Stimulated activated CD4-positive, alpha-beta T cell treated with anti-CD3 and anti-CD28 coated beads, TNF-alpha, amount 100 ng/mL, for 24 hours (primary cell): ENCODE results near the gene TBC1D13.
"Not testable (repeated sequence)": the region's sequence is repeated elsewhere in the genome, so short reads cannot be mapped to it uniquely, and the experiment has no call there.

Experiments
- DNase-seq, 3 experiments: peaks; one replicate each; pipeline ENCODE4 v3.0.0-alpha.2; 2020; ENCODE audit warnings: low read depth in 3 of 3

The TBC1D13 gene, protein sequence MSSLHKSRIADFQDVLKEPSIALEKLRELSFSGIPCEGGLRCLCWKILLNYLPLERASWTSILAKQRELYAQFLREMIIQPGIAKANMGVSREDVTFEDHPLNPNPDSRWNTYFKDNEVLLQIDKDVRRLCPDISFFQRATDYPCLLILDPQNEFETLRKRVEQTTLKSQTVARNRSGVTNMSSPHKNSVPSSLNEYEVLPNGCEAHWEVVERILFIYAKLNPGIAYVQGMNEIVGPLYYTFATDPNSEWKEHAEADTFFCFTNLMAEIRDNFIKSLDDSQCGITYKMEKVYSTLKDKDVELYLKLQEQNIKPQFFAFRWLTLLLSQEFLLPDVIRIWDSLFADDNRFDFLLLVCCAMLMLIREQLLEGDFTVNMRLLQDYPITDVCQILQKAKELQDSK

DNA sequence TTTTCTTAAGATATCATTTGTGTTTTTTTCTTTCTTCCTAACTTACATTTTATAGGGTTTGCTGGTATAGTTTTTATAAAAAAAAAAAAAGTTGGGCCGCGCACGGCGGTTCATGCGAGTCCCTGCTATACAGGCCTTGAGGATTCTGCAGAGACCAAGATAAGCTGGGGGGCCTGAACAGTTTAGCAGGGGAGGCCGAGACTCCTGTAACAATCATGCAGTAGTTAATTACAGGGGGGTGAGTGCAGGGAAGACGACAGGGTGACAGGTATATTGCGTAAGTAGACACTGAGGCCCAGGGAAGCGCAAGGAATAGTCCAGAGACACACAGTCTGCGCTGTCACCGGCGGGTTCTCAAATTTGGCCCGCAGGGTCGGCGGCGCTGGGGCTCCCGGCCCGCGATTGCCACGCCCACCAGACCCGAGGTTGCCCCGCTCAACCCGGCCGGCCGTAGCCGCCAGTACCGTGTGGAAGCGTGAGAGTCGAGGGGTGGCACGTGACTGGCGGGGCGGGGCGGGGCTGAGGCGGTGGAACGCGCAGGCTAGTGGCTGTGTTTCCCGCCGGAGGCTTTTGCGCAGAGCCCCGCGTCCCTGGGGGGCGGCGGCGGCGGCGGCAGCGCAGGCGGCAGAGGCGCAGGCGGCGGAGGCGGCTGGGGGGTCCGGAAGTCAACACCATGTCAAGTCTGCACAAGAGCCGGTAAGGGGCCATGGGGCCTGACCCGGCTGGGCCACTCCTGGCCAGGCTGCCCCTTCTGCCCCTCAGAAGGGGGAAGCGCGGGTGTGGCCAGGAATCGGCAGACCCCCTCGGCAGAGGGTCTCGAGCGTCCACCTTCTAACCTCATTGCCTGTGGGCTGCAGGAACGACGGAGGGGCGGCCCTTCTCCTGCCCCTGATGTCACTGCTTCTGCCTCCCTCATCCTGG is at the start of gene TBC1D13:
Gene TBC1D13, plus strand, starts transcription at position 573 of the 921 bp plus-strand sequence. Its CDS starts 101 bp downstream, at position 674.
- peak; percentile 79 to 90 (median 87) for DNase-seq

DNA sequence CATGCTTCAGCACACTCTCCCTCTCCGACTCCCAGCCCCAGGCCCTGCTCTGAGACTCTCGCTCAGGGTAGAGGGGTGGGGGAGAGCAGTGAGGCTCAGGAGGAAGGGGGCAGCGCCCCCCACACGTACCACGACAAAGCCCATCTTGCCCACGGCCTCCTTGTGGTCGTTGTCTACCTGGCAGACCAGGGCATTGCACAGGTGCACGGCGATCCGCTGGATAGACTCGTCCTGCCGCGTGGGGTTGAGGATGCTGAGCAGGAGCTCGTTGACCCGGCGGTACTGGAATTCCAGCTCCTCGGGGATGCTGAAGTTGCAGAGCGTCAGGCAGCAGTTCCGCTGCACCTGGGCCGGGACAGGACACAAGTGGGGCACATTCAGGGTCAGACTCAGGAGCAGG is 44.7 kb upstream of the TBC1D13 start:
- DNase-seq: no peak

DNA sequence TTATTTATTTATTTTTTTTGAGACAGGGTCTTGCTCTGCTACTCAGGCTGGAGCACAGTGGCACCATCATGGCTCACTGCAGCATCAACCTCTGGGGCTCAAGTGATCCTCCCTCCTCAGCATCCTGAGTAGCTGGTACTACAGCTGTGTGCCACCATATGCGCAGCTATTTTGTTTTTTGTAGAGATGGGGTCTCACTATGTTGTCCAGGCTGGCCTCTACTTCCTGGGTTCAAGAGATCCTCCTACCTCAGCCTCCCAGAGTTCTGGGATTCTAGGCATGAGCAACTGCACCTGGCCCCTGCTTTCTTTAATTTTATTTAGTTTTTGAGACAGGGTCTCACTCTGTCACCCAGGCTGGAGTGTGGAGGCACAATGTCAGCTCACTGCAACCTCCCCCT is 43.6 kb upstream of the TBC1D13 start:
- DNase-seq: no peak

DNA sequence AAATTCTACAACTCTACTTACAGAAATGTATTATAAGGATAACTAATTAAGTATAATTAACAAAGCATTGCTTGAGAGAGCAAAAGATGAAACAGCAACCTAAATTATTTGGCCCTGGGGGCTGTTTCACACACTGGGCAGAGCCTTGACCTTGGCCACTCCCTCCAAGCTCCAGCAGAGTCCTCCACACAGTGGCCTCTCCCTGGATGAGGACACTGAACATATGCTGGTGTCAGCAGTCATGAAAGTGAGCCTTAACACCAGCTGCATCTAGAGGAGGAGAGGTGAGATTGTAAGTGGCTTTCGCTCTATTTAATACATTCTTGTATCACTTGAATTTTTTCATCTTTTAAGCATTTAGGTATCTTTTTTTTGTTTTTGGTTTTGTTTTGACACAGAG is 39.8 kb upstream of the TBC1D13 start:
- no peak for DNase-seq

DNA sequence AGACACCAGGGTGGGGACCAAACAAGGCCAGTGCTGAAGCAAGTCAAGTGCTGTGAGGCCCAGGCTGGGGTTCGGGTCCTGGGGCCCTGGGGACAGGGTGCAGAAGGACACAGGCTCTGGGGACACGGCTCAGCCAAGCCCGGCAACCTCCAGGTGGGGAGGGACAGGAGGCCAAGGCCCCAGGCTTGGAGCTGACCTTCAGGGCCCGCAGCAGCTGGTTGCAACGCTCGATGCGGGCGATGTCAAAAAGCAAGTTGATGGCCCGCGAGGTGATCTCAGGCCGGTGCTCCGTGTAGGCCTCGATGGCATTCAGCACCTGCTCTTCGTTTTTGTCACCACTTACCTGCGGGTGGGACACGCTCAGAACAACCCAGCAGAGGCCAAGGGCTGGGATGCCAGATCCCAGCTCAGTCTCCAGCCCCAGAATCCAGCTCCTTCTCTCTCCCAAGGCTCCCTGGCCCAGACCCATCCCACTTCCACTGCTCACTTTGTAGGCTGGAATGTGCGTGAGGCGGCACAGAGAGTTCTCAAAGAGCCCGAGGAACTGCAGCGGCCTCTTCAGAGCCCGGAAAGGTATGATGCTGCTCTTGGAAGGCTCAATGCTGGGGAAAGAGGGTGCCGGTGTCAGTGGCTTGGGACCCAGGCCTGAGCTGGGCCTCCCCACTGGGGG is 36.0 kb upstream of the TBC1D13 start:
- DNase-seq: no peak

DNA sequence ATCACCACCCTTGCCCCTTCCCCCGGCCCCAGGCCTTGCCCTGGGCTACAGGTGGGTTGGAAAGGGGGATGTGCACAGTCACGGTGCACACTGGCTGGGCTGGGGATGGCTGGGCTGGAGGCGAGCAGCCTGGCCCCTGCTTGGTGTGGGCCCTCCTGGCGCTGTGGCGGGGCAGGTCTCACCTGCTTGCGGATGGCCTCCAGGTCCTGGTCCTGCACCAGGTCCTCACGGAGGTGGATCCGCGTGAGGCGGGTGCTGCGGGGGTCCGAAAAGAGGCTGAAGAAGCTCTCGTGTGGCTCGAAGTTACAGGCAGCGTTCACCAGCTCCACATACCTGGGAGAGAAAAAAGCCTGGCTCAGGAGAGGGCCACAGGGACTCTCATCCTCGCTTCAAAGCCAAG is 33.4 kb upstream of the TBC1D13 start:
- DNase-seq: no peak

DNA sequence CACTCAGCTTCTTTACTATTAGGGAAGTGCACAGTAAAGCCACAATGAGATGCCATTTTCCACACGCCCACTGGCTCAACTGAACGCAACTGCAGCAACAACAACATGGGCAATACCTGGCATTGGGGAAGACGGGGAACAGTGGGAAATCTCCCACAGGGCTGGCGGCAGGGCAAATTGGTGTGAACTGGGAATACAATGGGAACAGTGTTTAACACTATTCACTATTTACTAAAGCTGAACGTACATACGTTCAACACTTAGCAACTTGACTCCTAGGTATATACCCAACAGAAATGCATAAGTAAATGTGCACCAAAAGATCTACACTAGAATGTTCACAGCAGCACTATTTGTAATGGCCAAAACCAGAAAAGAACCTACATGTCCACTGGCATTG is 29.5 kb upstream of the TBC1D13 start:
- DNase-seq: no peak

DNA sequence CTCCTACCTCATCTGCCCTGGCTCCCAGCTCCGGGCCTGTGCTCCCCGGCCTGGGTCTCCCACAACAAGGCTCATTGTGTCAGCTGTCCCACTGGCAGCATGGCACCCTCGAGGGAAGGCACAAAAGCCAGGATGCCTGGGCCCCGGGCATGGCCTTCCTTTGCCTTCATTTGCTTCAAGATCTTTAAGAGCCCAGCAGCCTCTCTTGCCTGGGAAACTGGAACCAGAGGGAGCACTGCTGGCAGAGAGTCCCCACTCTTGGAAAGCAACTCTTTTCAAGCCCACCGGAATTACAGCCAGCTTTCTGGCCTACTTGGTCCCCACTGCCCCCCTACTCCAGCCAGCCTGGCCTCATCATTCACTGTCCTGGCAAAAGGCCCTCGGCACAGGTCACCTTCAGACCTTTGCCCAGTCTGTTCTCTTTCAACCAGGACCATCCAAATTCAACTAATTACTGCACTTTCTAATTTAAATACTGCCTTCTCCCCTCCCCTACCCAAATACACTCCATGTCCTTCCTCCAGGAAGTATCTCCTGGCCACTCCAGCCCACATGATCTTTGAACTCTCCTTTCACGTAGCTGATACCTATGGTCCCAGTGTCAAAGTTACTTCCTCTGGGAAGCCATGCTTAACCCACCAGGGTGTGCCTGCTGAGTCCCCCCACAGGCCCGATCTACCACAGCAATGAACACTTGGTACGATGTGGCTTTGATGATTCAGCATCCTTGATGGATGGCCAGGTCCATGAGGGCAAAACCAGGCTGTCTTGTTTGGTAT is 24.2 kb upstream of the TBC1D13 start:
- DNase-seq: no peak

DNA sequence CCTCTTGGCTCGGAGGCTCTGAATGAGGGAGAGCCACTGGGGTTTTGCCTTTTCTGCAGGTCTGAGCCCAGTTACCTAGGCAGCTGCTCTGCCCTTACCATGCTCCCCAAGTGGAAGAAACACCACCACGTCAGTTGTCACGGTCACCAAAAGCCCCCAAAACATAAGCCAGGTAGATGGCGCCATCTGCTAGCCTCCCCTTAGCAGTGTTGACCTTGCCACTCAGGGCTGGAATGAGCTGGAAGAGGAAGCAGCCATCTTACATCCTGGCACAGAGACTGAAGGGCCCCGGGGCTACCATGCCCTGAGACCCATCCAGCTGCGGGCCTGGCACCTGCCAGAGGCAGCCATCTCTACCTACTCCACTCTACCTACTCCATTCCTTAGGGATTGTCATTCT is 22.7 kb upstream of the TBC1D13 start:
- no peak for DNase-seq

DNA sequence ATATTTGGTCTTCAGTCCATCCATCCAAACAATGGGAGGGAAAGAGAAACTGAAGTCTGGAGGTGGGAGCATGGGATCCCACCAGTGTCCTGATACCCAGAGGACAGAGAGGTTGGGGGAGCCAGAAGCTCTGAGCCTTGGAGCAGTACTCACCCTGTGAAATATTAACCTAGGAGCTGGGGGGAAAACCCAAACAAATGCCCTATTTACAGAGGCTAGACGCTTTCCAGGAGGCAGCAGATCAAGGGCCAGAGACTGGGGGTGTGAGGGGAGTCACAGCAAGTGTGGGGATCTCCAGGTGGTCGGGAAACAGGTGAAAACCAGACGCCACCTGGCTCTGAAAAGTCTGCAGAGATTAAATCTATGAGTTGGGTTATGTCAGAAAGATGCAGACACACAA is 21.6 kb upstream of the TBC1D13 start:
- DNase-seq: no peak

DNA sequence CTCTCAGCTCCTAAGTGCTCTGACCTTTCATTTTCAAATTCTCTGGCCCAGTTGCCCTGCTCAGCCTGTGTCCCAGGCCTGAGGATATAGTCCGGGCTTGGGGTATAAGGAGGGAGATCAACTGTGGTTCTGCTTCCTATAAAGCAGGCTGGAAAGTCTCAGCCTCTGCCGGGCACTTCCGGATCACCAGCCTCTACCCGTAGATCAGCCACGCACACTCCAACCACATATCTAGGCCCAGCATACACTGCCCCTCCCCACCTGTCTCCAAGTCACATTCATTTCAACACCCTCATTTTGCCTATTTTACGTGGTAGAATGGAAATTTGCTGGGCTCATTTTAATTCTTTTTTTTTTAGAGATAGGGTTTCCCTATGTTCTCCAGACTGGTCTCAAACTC is 18.4 kb upstream of the TBC1D13 start:
- no peak for DNase-seq

DNA sequence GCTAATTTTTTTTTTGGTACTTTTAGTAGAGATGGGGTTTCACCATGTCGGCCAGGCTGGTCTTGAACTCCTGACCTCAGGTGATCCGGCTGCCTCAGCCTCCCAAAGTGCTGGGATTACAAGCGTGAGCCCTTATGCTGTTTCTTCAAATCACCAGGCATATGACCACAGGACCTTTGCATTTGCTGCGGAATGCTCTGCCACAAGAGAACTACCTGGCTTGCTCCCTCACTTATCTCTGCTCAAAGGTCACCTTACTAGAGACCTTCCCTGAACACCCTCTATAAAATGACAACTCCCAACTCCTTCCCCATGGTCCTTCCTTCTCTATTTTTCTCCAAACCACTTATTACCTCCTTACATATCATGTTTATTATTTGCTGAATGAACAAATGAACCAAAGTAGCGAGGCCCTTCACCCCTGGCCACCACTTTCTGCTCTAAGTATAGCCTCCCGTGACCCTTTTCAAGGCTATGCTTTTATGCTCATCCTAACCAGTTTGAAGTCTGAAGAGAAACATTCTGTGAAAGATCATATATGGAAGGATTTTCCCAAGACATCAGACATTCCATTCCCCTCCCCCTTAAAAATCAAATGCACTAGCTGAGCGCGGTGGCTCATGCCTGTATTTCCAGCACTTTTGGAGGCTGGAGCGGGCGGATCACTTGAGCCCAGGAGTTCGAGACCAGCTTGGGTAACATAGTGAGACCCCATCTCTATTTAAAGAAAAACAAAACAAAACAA is 16.6 kb upstream of the TBC1D13 start:
- no peak for DNase-seq

DNA sequence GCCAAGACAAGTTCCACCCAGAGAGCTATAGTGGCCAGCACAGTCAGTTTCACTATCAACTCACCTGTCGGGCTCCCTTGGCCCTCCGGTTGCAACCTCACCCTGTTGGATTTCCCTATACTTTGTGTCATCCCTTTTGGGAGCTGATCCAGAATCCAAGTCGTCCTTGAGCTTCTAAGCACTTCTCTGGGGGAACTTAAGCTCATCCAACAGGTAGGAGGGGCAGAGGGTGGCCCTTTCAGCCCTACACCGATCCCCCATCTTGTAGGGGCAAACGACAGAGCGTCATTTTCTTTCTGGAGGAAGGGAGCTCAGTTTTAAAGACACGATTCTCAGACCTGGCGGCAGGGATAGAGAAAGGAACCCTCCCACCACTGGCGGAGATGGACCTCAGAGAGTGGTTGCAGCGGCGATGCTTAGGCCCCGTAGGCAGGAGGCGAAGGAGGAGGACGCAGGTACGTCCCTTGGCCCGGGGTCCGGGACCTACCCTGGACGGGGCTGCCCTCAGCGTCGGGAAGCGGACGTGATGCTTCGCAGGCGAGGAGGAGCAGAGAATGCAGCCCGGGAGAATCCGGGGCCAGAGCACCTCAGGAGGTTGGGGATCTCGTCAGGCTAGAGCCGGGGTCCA is 15.8 kb upstream of the TBC1D13 start:
- DNase-seq: no peak

DNA sequence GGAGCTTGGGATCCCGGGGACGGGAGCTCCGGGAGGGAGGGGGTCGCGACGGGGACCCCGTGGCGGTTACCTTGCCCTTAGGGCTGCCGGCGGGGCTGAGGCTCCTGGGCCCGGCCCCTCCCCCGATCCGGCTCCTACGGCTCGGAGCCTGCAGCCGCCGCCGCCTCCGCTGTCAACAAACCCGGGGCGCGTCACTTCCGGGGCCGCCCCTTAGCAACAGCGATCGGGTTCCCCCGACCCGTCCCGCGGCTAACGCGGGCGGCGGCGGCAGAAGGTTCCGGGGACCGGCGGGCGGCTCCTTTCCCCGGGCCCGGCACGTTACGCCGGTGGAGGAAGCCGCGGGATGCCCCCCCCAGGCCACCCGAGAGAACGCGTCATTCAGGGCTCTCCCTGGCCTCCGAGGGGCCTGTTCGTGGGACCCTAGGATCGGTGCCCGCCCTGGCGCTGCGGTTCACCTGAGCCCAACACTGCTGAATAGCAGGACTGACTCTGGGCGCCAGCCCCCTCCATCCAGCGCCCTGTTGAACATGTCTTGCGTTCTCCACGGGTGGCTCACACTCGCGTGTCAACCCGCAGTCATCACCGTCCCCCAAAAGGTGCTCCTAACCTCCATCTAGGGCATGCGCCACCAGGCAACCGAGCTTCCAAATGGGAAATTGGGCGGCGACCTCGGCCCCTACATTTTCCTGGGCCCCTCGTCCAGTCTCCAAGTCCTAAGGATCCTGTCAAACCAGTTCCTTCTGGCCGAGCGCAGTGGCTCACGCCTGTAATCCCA is 15.1 kb upstream of the TBC1D13 start, which contains the start of gene ZER1:
Gene ZER1, minus strand, starts transcription at position 183 of the 775 bp plus-strand sequence. CDS start 16,362 bp downstream, outside the sequence.
- peak; percentile 88 to 93 (median 93) for DNase-seq

DNA sequence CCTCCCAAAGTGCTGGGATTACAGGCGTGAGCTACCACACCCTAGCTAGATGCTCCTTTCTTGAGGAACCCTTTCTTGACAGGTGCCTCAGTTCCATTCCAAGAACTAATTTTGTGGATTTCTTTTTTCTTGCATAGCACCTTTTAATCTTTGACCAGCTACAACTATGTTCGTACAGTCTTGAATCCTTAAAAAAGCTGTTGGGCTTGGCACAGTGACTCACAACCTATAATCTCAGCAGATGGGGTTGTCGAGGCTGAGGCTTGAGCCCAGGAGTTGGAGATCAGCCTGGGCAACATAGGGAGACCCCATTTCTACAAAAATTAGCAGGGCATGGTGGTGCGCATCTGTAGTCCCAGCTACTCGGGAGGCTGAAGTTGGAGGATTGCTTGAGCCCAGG is 14.0 kb upstream of the TBC1D13 start:
- DNase-seq: no peak

DNA sequence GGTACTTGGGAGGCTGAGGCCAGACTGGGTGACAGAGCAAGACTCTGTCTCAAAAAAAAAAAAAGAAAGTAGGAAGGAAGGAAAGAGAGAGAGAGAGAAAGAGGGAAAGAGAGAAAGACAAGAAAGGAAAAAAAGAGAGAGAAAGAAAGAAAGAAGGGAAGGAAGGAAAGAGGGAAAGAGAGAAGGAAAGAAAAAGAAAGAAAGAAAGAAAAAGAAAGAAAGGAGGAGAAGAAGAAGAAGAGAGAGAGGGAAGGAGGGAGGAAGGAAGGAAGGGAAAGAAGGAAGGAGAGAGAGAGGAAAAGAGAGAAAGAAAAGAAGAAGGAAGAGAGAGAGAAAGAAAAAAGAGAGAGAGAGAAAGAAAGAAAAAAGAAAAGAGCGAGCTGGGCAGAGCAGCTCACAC is 12.2 kb upstream of the TBC1D13 start:
- DNase-seq: no peak

DNA sequence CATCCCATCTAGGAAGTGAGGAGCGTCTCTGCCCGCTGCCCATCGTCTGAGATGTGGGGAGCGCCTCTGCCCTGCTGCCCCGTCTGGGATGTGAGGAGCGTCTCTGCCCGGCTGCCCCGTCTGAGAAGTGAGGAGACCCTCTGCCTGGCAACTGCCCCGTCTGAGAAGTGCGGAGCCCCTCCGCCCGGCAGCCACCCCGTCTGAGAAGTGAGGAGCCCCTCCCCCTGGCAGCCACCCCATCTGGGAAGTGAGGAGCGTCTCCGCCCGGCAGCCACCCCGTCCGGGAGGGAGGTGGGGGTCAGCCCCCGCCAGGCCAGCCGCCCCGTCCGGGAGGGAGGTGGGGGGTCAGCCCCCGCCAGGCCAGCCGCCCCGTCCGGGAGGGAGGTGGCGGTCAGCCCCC is 7.0 kb upstream of the TBC1D13 start:
- not testable (repeated sequence) for DNase-seq

DNA sequence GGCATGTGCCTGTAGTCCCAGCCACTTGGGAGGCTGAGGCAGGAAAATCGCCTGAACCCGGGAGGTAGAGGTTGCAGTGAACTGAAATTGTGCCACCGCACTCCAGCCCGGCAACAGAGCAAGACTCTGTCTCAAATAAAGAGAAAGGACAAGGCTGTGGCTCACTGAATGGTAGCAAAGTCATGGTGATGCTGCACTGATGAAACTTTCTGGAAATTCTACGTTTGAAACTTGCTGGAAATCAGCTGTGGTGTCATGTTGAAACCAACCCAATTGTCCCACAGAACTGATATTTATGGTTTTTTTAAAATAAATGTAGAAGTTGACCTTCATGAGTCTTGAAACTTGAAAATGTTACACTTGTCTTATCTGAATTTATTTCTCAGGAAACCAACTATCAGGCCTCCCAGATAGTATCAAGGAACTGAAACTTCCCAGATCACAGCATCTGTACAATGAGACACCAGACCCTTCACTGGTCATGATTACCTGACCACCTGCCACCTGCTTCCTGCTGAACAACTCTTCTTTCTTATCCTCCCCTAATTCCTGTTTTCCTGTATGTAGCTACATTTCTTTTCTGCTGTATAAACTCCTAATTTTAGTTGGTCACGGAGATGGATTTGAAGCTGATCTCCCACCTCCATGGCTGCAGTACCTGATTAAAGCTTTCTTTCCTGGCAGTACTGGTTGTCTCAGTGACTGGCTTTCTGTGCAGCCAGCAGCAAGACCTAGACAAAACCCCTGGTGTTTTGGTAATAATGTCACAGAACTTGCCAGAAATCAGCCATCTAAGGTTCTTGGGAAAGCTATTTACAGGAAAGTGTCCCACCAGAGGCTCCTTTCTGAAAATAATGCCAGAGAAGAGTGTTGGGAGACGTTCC is 5.6 kb upstream of the TBC1D13 start:
- no peak for DNase-seq
